Measurements from ENCODE around the gene PRKG2. TPM values are rescaled to one million over a fixed set of nuclear protein-coding genes. Genes with fewer than 3 reads are reported as not detected.

The PRKG2 gene
- total RNA-seq, 1 donor from 2014 or later = 0.32 TPM

DNA sequence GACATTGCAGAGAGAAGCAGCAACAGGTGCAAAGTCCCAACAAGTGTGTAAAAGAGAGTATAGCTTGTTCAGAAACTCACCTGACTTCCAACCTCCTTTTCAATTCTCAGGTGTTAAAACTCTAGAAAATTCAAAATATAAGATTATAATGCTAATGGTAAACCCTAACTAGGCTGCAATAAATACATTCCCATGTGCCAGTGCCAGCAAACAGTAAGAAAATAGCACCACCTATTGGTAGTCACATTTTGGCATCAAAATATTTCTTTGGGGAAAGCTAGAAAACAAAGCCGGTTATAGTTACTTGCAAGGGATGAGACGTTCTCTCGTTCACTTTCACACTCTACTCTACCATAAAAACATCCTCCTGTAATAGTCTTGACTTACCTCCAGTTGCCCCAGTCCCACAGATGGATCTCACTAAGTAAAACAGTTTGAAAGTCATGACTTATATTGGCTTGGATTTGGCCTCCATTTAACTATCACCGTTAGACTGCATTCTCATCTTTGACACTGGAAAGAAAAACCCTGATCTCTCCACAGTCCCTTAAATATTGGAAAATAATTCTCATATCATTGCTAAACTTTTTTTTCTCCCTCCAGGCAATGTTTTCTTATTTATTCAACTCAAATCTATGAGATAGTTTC, 174.9 kb downstream of the PRKG2 start:
- peak; percentile 58 for DNase-seq (ENCODE audit: low read depth)

- no peak for DNase-seq (ENCODE audit: low read depth)
Observed at GRCh38 chr4:81039351-81039972, 175.6 kb downstream of the PRKG2 start.

DNA sequence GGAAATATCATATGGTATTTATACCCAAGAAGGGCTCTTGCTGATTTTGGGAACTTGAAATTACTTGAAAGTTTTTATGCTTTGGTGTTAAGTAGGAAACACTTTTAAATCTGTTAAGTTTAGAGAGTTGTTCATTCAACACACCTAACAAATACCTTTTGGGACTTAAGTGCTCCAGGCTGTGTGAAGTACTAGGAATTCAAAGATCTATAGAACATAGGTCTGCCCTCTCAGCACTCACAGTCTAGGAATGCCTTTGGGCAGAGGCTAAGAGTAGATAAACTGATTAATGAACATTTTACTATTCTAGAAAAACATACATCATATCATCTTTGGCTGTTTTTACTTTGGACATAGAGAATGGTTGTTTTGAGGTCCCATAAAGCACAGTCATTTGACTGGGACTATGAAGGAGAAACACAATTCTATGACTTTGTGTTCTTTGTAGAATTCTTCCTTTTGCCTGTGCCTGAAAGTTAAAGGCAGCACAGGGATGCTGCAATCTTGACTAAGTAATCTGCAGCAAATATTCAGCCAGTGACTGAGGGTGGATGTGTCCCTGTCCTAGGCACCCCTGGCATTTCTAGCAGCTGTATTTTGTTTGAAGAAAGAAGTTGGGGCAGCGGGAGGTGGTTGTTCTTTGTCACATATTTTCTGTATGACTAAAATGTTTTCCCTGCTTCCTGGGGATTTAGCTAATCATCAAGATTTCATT, 176.2 kb downstream of the PRKG2 start:
- no peak for DNase-seq (ENCODE audit: low read depth)

Other genes with a start within 250 kb of the PRKG2 start
- 0.05 and 0.08 TPM in 2 replicates for gene BMP3, start 184.5 kb downstream of the PRKG2 start, total RNA-seq